ENCODE results near the gene USP32.
"Not testable (repeated sequence)": the region's sequence is repeated elsewhere in the genome, so short reads cannot be mapped to it uniquely, and the experiment has no call there.

The USP32 gene

DNA sequence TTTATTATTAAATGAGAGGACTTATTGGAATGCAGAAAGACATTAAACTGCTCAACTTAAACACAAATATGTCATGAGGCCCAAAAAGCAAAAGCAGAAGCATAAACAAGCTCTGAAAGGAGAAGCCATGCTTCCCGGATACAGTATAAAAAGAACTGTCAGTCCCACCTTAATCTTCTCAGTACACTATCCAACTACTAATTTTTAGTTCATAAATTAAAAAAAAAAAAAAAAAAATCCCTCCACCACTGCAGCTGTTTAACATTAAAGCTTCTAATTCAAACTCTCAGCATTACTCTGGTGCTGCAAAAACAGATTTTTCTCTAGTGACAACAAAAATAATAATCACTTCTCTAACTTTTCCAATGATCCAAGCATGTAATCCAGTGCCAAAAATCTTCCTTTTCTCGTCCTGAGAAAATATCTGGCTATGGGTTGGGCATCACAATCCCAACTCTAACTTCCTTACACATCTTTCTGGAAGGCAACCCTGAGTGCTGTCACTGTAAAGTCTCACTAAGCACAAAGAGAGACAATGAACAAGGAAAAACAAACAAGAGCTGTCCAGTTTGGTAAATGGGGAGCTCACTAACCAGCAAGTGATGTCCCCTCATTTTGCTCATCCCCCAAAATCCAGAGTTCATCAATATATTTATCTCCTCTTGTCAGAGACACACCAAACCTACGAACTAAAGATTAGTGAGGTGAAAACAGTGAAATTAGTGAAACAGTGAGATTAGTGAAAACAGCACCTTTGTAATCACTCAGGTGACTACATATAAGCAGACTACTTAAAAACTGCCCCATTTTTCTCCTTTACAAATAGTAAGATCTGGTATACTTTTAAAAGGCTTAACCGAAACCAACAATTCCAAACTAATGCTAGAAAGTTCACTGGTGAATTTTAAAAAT, 5.5 kb downstream of the USP32 start:
- Histone ChIP-seq H3K9ac (no peak overlapping the region), H3K27ac (no peak overlapping the region), H3K36me3 (ENCODE audit: control insufficient read depth, insufficient read depth, low read length) (no peaks in the 10 kb centered on the region), H3K79me2 (peaks cover 9% of the 10 kb centered on the region), H3K9me3 (ENCODE audit: control insufficient read depth, low read length) (no peaks in the 10 kb centered on the region), H3K27me3 (ENCODE audit: control insufficient read depth, insufficient read depth, low read length) (no peaks in the 10 kb centered on the region), H3K4me2 (ENCODE audit: low read length) (no peak overlapping the region), H2AFZ (no peak overlapping the region), H3K4me3 (ENCODE audit: low read depth, low read length) (no peak overlapping the region), H3K4me1 (peaks cover 8% of the 10 kb centered on the region)
- TF ChIP-seq, protein P1, sequence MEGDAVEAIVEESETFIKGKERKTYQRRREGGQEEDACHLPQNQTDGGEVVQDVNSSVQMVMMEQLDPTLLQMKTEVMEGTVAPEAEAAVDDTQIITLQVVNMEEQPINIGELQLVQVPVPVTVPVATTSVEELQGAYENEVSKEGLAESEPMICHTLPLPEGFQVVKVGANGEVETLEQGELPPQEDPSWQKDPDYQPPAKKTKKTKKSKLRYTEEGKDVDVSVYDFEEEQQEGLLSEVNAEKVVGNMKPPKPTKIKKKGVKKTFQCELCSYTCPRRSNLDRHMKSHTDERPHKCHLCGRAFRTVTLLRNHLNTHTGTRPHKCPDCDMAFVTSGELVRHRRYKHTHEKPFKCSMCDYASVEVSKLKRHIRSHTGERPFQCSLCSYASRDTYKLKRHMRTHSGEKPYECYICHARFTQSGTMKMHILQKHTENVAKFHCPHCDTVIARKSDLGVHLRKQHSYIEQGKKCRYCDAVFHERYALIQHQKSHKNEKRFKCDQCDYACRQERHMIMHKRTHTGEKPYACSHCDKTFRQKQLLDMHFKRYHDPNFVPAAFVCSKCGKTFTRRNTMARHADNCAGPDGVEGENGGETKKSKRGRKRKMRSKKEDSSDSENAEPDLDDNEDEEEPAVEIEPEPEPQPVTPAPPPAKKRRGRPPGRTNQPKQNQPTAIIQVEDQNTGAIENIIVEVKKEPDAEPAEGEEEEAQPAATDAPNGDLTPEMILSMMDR (IDR thresholded peaks at IDR 0.05): no peak

DNA sequence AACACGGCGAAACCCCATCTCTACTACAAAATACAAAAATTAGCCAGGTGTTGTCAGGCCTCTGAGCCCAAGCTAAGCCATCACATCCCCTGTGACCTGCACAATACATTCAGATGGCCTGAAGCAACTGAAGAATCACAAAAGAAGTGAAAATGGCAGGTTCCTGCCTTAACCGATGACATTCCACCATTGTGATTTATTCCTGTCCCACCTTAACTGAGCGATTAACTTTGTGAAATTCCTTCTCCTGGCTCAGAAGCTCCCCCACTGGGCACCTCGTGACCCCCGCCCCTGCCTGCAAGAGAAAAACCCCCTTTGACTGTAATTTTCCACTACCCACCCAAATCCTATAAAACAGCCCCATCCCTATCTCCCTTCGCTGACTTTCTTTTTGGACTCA, 7.0 kb downstream of the USP32 start:
- not testable (repeated sequence) for H2AFZ ChIP-seq; H3K4me3 ChIP-seq (ENCODE audit: low read depth, low read length); H3K36me3 ChIP-seq (ENCODE audit: control insufficient read depth, insufficient read depth, low read length); H3K9ac ChIP-seq; H3K79me2 ChIP-seq; H3K27me3 ChIP-seq (ENCODE audit: control insufficient read depth, insufficient read depth, low read length); H3K4me1 ChIP-seq; H3K27ac ChIP-seq; H3K4me2 ChIP-seq (ENCODE audit: low read length); H3K9me3 ChIP-seq (ENCODE audit: control insufficient read depth, low read length)

DNA sequence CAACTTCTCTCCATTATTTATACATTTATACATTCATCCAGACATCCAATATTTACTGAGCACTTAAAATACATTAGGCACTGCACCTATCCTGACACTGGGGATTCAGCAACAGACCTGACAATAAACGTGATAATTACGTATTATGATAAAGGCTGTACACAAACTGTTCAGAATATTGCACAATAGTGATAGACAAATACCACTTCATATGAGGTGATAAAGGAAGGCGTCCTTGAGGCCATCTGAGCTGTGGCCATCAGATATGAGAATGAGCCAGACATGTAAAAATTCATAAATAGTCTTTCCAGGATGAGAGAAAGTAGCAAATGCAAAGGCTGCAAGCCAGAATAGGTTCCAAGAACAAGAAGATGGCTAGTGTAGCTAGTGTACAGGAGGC, 8.6 kb downstream of the USP32 start:
- no peak overlapping the region for H3K4me3 ChIP-seq (ENCODE audit: low read depth, low read length)
- peaks cover 6% of the 10 kb centered on the region for H3K79me2 ChIP-seq
- no peak overlapping the region for H2AFZ ChIP-seq
- H3K27ac ChIP-seq: no peak overlapping the region
- H3K9me3 ChIP-seq (ENCODE audit: control insufficient read depth, low read length): no peaks in the 10 kb centered on the region
- no peaks in the 10 kb centered on the region for H3K27me3 ChIP-seq (ENCODE audit: control insufficient read depth, insufficient read depth, low read length)
- no peaks in the 10 kb centered on the region for H3K36me3 ChIP-seq (ENCODE audit: control insufficient read depth, insufficient read depth, low read length)
- H3K9ac ChIP-seq: no peak overlapping the region
- H3K4me2 ChIP-seq (ENCODE audit: low read length): no peak overlapping the region
- peaks cover 5% of the 10 kb centered on the region for H3K4me1 ChIP-seq
- TF ChIP-seq, protein P1 (IDR thresholded peaks at IDR 0.05): no peak

DNA sequence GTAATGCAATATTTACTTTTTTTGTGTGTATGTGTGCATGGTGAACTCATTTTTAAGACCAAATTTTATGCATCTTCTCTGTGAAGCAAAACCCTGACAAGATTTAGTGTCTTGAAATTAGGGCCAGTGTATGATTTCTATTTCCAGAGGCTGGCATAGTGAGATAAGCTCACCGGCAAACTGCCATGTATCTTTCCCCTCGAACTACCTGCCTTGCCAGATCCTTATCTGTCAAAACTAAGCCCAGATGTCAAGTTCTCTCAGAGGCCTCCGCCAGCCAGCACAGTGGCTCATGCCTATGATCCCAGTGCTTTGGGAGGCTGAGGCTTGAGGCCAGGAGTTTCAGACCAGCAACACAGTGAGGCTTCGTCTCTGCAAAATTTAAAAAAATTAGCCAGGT, 10.0 kb downstream of the USP32 start:
- Histone ChIP-seq H3K79me2 (peaks cover 3% of the 10 kb centered on the region), H3K36me3 (ENCODE audit: control insufficient read depth, insufficient read depth, low read length) (no peaks in the 10 kb centered on the region), H2AFZ (no peak overlapping the region), H3K4me1 (peaks cover 5% of the 10 kb centered on the region), H3K9me3 (ENCODE audit: control insufficient read depth, low read length) (no peaks in the 10 kb centered on the region), H3K4me3 (ENCODE audit: low read depth, low read length) (no peak overlapping the region), H3K9ac (no peak overlapping the region), H3K27ac (no peak overlapping the region), H3K4me2 (ENCODE audit: low read length) (no peak overlapping the region), H3K27me3 (ENCODE audit: control insufficient read depth, insufficient read depth, low read length) (no peaks in the 10 kb centered on the region)
- TF ChIP-seq, protein P1 (IDR thresholded peaks at IDR 0.05): no peak

DNA sequence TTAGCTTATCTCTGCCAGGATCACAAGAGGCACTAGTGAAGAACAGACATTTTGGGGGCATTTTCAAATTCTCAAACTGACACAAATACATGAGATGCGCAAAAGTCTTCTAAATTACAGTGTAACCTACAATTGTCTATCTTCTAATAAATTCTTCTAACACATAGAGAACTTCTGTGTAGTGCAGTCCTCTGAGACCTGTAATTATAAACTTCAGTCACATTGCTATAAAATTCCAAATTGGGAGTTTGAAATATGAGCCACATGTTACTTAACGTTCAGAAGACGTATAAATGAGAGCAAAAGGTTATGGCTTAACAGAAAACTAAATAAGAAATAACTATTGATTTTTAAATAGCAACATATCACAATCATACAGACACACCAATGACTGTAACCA, 12.5 kb downstream of the USP32 start:
- not testable (repeated sequence) for H3K9me3 ChIP-seq (ENCODE audit: control insufficient read depth, low read length); H3K79me2 ChIP-seq; H3K36me3 ChIP-seq (ENCODE audit: control insufficient read depth, insufficient read depth, low read length); H3K4me2 ChIP-seq (ENCODE audit: low read length); H3K27me3 ChIP-seq (ENCODE audit: control insufficient read depth, insufficient read depth, low read length); H3K9ac ChIP-seq; H3K4me1 ChIP-seq; H3K4me3 ChIP-seq (ENCODE audit: low read depth, low read length); H3K27ac ChIP-seq; H2AFZ ChIP-seq

DNA sequence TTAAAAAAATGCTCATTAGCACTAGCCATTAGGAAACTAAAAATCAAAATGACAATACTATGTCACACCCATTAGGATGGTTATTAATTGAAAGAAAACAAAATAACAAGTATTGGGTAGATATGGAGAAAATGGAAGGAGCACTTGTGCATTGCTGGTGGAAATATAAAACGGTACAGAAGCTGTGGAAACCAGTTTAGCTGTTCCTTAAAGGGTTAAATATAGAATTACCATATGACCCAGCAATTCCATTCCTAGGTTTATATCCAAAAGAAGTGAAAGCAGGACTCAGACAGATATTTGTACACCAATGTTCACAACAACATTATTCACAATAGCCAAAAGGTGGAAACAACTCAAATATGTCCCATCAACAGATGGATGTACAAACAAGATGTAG, 13.7 kb downstream of the USP32 start:
- not testable (repeated sequence) for H3K27ac ChIP-seq; H3K36me3 ChIP-seq (ENCODE audit: control insufficient read depth, insufficient read depth, low read length); H3K9ac ChIP-seq; H2AFZ ChIP-seq; H3K4me3 ChIP-seq (ENCODE audit: low read depth, low read length); H3K4me2 ChIP-seq (ENCODE audit: low read length); H3K9me3 ChIP-seq (ENCODE audit: control insufficient read depth, low read length); H3K27me3 ChIP-seq (ENCODE audit: control insufficient read depth, insufficient read depth, low read length); H3K4me1 ChIP-seq
- peaks cover 11% of the 10 kb centered on the region for H3K79me2 ChIP-seq

Measured in parathyroid adenoma (tissue), 2 donors.